HFFc6 (cell line): ENCODE data around the gene NALF2. TPM values are rescaled to one million over a fixed set of nuclear protein-coding genes. Genes with fewer than 3 reads are reported as not detected.

Experiments
- total RNA-seq, 6 experiments: library from RNA; stranded (reverse); fragmentation: NEBNext Ultra II Directional; extraction: Animal tissue kit (Norgen Biotek cat#: 25700); gene quantifications; 2 replicates in 1 of 6; 3 replicates in 5 of 6; pipeline ENCODE4 v1.2.3, GENCODE V29; 2021

The NALF2 gene
- total RNA-seq, 6 experiments from 2014 or later, result not detected

Other genes starting within 250 kb of the NALF2 start
- gene EDA, start 111.8 kb downstream of the NALF2 start, total RNA-seq, result under 1 TPM; 0.08 to 0.34 (median 0.14) TPM